Activated CD4-positive, alpha-beta T cell treated with anti-CD3 and anti-CD28 coated beads, Interleukin-2, amount 10 ng/mL, durations not matched to agents 24 days and 14 days (primary cell): ENCODE measurements around the gene SLC27A4. TPM values are rescaled to one million over a fixed set of nuclear protein-coding genes. Genes with fewer than 3 reads are reported as not detected.

Experiments
- total RNA-seq: library from RNA; stranded (reverse); gene quantifications from 2 replicates; pipeline ENCODE4 v1.2.3, GENCODE V29; 2022

SLC27A4 gene
- total RNA-seq, 1 donor from 2014 or later: 37.0 TPM

Other genes with a start within 250 kb of the SLC27A4 start
- gene PTGES2, start 212.8 kb upstream of the SLC27A4 start, total RNA-seq: 84.6 and 89.8 TPM in 2 replicates
- gene LCN2, start 191.1 kb upstream of the SLC27A4 start, total RNA-seq: not detected in 2 replicates
- gene BBLN, start 180.3 kb upstream of the SLC27A4 start, total RNA-seq: 89.3 and 91.4 TPM in 2 replicates
- 142 and 143 TPM in 2 replicates for gene CIZ1, start 149.0 kb upstream of the SLC27A4 start, total RNA-seq
- 0.95 and 1.5 TPM in 2 replicates for gene DNM1, start 137.1 kb upstream of the SLC27A4 start, total RNA-seq
- 44.1 and 50.4 TPM in 2 replicates for gene GOLGA2, start 64.5 kb upstream of the SLC27A4 start, total RNA-seq
- 13.6 and 14.3 TPM in 2 replicates for gene SWI5, start 64.3 kb upstream of the SLC27A4 start, total RNA-seq
- gene TRUB2, start 18.1 kb upstream of the SLC27A4 start, total RNA-seq: 40.4 and 43.0 TPM in 2 replicates
- gene COQ4, start 17.7 kb upstream of the SLC27A4 start, total RNA-seq: 60.7 and 61.4 TPM in 2 replicates
- 87.2 and 98.3 TPM in 2 replicates for gene URM1, start 30.8 kb downstream of the SLC27A4 start, total RNA-seq
- 1.3 and 1.6 TPM in 2 replicates for gene CERCAM, start 80.3 kb downstream of the SLC27A4 start, total RNA-seq
- 60.8 and 64.8 TPM in 2 replicates for gene ODF2, start 115.5 kb downstream of the SLC27A4 start, total RNA-seq
- 53.3 and 54.1 TPM in 2 replicates for gene GLE1, start 164.2 kb downstream of the SLC27A4 start, total RNA-seq
- gene SPTAN1, start 212.1 kb downstream of the SLC27A4 start, total RNA-seq: 240 and 249 TPM in 2 replicates